ENCODE data around the gene DALRD3. TPM values are rescaled to one million over a fixed set of nuclear protein-coding genes. Genes with fewer than 3 reads are reported as not detected.

DALRD3 gene
- total RNA-seq = 10 to 100 TPM; 23.9 to 32.3 (median 25.4) TPM

GRCh38 chr3:49017971-49018706, at the start of gene DALRD3:
Gene DALRD3, minus strand, starts transcription at chr3:49018580. Its CDS starts 16 bp downstream, at chr3:49018564.
- Mint-ChIP-seq H3K36me3 (ENCODE audit: insufficient read depth) (peaks cover 17% of the 10 kb centered on the region), H3K9me3 (no peaks in the 10 kb centered on the region), H3K4me3 (peak within 1 kb of the TSS; percentile 95)

GRCh38 chr3:49058011-49058410, 39.6 kb upstream of the DALRD3 start:
- Mint-ChIP-seq H3K36me3 (ENCODE audit: insufficient read depth) (peaks cover 15% of the 10 kb centered on the region), H3K9me3 (no peaks in the 10 kb centered on the region), H3K27me3 (ENCODE audit: low read depth) (no peaks in the 10 kb centered on the region), H3K4me3 (no peak overlapping the region), H3K4me1 (ENCODE audit: low read depth) (no peaks in the 10 kb centered on the region)
- ATAC-seq = no peak
- no peak for DNase-seq

More at GRCh38 chr3:49017971-49018706, at the start of gene DALRD3:
- ATAC-seq (peak; percentile 8), DNase-seq (peak; percentile 33)
- Mint-ChIP-seq H3K4me1 (ENCODE audit: low read depth) (peaks cover 25% of the 10 kb centered on the region), H3K27me3 (ENCODE audit: low read depth) (no peaks in the 10 kb centered on the region)

- no peak overlapping the region for H3K4me3 Mint-ChIP-seq
- no peaks in the 10 kb centered on the region for H3K9me3 Mint-ChIP-seq
- no peak for ATAC-seq
- peaks cover 19% of the 10 kb centered on the region for H3K36me3 Mint-ChIP-seq (ENCODE audit: insufficient read depth)
- H3K27me3 Mint-ChIP-seq (ENCODE audit: low read depth) = no peaks in the 10 kb centered on the region
- DNase-seq = no peak
- H3K4me1 Mint-ChIP-seq (ENCODE audit: low read depth) = peaks cover 3% of the 10 kb centered on the region
These were observed 38.9 kb upstream of the DALRD3 start for GRCh38 chr3:49057268-49057667.

GRCh38 chr3:49054344-49054862, 36.0 kb upstream of the DALRD3 start:
- DNase-seq = no peak
- Mint-ChIP-seq H3K4me3 (no peak overlapping the region), H3K9me3 (no peaks in the 10 kb centered on the region), H3K4me1 (ENCODE audit: low read depth) (peaks cover 14% of the 10 kb centered on the region), H3K27me3 (ENCODE audit: low read depth) (no peaks in the 10 kb centered on the region), H3K36me3 (ENCODE audit: insufficient read depth) (peaks cover 29% of the 10 kb centered on the region)
- no peak for ATAC-seq

GRCh38 chr3:49053543-49053942, 35.2 kb upstream of the DALRD3 start:
- Mint-ChIP-seq H3K27me3 (ENCODE audit: low read depth) (no peaks in the 10 kb centered on the region), H3K4me1 (ENCODE audit: low read depth) (peaks cover 14% of the 10 kb centered on the region), H3K9me3 (no peaks in the 10 kb centered on the region), H3K36me3 (ENCODE audit: insufficient read depth) (peaks cover 29% of the 10 kb centered on the region), H3K4me3 (no peak overlapping the region)
- DNase-seq (no peak), ATAC-seq (no peak)

- H3K4me1 Mint-ChIP-seq (ENCODE audit: low read depth) = no peaks in the 10 kb centered on the region
- no peaks in the 10 kb centered on the region for H3K27me3 Mint-ChIP-seq (ENCODE audit: low read depth)
- no peak for ATAC-seq
- no peak overlapping the region for H3K4me3 Mint-ChIP-seq
- peaks cover 30% of the 10 kb centered on the region for H3K36me3 Mint-ChIP-seq (ENCODE audit: insufficient read depth)
- no peaks in the 10 kb centered on the region for H3K9me3 Mint-ChIP-seq
- no peak for DNase-seq
These were observed 16.9 kb upstream of the DALRD3 start for GRCh38 chr3:49035281-49035680.

- ATAC-seq = no peak
- DNase-seq = no peak
- Mint-ChIP-seq H3K9me3 (no peaks in the 10 kb centered on the region), H3K27me3 (ENCODE audit: low read depth) (no peaks in the 10 kb centered on the region), H3K36me3 (ENCODE audit: insufficient read depth) (peaks cover 26% of the 10 kb centered on the region), H3K4me1 (ENCODE audit: low read depth) (peaks cover under 1% of the 10 kb centered on the region), H3K4me3 (no peak overlapping the region)
These were observed 16.3 kb upstream of the DALRD3 start for GRCh38 chr3:49034650-49035049.

GRCh38 chr3:49032646-49033304, 14.4 kb upstream of the DALRD3 start:
- peaks cover 15% of the 10 kb centered on the region for H3K4me1 Mint-ChIP-seq (ENCODE audit: low read depth)
- no peak overlapping the region for H3K4me3 Mint-ChIP-seq
- no peak for DNase-seq
- no peaks in the 10 kb centered on the region for H3K27me3 Mint-ChIP-seq (ENCODE audit: low read depth)
- no peak for ATAC-seq
- no peaks in the 10 kb centered on the region for H3K9me3 Mint-ChIP-seq
- H3K36me3 Mint-ChIP-seq (ENCODE audit: insufficient read depth) = peaks cover 37% of the 10 kb centered on the region

- peaks cover 44% of the 10 kb centered on the region for H3K36me3 Mint-ChIP-seq (ENCODE audit: insufficient read depth)
- DNase-seq = no peak
- peaks cover 30% of the 10 kb centered on the region for H3K4me1 Mint-ChIP-seq (ENCODE audit: low read depth)
- H3K27me3 Mint-ChIP-seq (ENCODE audit: low read depth) = no peaks in the 10 kb centered on the region
- ATAC-seq = no peak
- no peak overlapping the region for H3K4me3 Mint-ChIP-seq
- H3K9me3 Mint-ChIP-seq = no peaks in the 10 kb centered on the region
These were observed 11.9 kb upstream of the DALRD3 start for GRCh38 chr3:49030321-49030720.

GRCh38 chr3:49029563-49029884, 11.1 kb upstream of the DALRD3 start:
- DNase-seq (no peak), ATAC-seq (no peak)
- H3K36me3 Mint-ChIP-seq (ENCODE audit: insufficient read depth) = peaks cover 47% of the 10 kb centered on the region
- peaks cover 31% of the 10 kb centered on the region for H3K4me1 Mint-ChIP-seq (ENCODE audit: low read depth)
- H3K27me3 Mint-ChIP-seq (ENCODE audit: low read depth) = no peaks in the 10 kb centered on the region
- no peaks in the 10 kb centered on the region for H3K9me3 Mint-ChIP-seq
- peak overlapping the region; percentile 95 for H3K4me3 Mint-ChIP-seq

GRCh38 chr3:49028673-49029562, 10.5 kb upstream of the DALRD3 start, which contains the start of gene IMPDH2:
Gene IMPDH2, minus strand, starts transcription at chr3:49029398. Its CDS starts 48 bp downstream, at chr3:49029350.
- peak; percentile 94 for DNase-seq
- Mint-ChIP-seq H3K27me3 (ENCODE audit: low read depth) (no peaks in the 10 kb centered on the region), H3K4me1 (ENCODE audit: low read depth) (peaks cover 33% of the 10 kb centered on the region), H3K36me3 (ENCODE audit: insufficient read depth) (peaks cover 53% of the 10 kb centered on the region), H3K4me3 (peak within 1 kb of the TSS; percentile 95), H3K9me3 (no peaks in the 10 kb centered on the region)
- peak; percentile 93 to 95 for ATAC-seq

GRCh38 chr3:49028298-49028672, 9.9 kb upstream of the DALRD3 start:
- ATAC-seq (no peak), DNase-seq (no peak)
- Mint-ChIP-seq H3K36me3 (ENCODE audit: insufficient read depth) (peaks cover 58% of the 10 kb centered on the region), H3K4me1 (ENCODE audit: low read depth) (peaks cover 38% of the 10 kb centered on the region), H3K9me3 (no peaks in the 10 kb centered on the region), H3K27me3 (ENCODE audit: low read depth) (no peaks in the 10 kb centered on the region), H3K4me3 (peak overlapping the region; percentile 95)

GRCh38 chr3:49027634-49028033, 9.3 kb upstream of the DALRD3 start:
- peak overlapping the region; percentile 95 for H3K4me3 Mint-ChIP-seq
- ATAC-seq = no peak

GRCh38 chr3:49026536-49026935, 8.2 kb upstream of the DALRD3 start:
- no peak for ATAC-seq
- H3K27me3 Mint-ChIP-seq (ENCODE audit: low read depth) = no peaks in the 10 kb centered on the region

More at GRCh38 chr3:49027634-49028033, 9.3 kb upstream of the DALRD3 start:
- H3K9me3 Mint-ChIP-seq = no peaks in the 10 kb centered on the region
- H3K4me1 Mint-ChIP-seq (ENCODE audit: low read depth) = peaks cover 44% of the 10 kb centered on the region
- H3K36me3 Mint-ChIP-seq (ENCODE audit: insufficient read depth) = peaks cover 59% of the 10 kb centered on the region
- no peak for DNase-seq
- H3K27me3 Mint-ChIP-seq (ENCODE audit: low read depth) = no peaks in the 10 kb centered on the region

More at GRCh38 chr3:49026536-49026935, 8.2 kb upstream of the DALRD3 start:
- DNase-seq = no peak
- H3K4me1 Mint-ChIP-seq (ENCODE audit: low read depth) = peaks cover 44% of the 10 kb centered on the region
- H3K36me3 Mint-ChIP-seq (ENCODE audit: insufficient read depth) = peaks cover 52% of the 10 kb centered on the region
- H3K4me3 Mint-ChIP-seq = no peak overlapping the region
- no peaks in the 10 kb centered on the region for H3K9me3 Mint-ChIP-seq
